Uterus (tissue), 2 donors: ENCODE data around the gene DOCK4.

ENCODE experiments used
- POLR2A ChIP-seq, 2 donors: fragments of 450-650 bp; IDR thresholded peaks; one replicate each; pipeline ENCODE4 v1.6.1; 2016; ENCODE audit warnings: antibody characterized with exemption in 2 of 2, mild to moderate bottlenecking in 1 of 2, moderate library complexity in 1 of 2
- TF ChIP-seq, protein P1 (sequence below), 4 experiments: fragments of 200-600 bp in 2 of 4; fragments of 450-650 bp in 2 of 4; sonication (generic) in 2 of 4; IDR thresholded peaks; one replicate each; pipeline ENCODE4 v1.5.1; 2016 to 2019; ENCODE audit warnings: antibody characterized with exemption in 4 of 4, mild to moderate bottlenecking in 2 of 4, moderate library complexity in 1 of 4

- TF ChIP-seq, protein P1, sequence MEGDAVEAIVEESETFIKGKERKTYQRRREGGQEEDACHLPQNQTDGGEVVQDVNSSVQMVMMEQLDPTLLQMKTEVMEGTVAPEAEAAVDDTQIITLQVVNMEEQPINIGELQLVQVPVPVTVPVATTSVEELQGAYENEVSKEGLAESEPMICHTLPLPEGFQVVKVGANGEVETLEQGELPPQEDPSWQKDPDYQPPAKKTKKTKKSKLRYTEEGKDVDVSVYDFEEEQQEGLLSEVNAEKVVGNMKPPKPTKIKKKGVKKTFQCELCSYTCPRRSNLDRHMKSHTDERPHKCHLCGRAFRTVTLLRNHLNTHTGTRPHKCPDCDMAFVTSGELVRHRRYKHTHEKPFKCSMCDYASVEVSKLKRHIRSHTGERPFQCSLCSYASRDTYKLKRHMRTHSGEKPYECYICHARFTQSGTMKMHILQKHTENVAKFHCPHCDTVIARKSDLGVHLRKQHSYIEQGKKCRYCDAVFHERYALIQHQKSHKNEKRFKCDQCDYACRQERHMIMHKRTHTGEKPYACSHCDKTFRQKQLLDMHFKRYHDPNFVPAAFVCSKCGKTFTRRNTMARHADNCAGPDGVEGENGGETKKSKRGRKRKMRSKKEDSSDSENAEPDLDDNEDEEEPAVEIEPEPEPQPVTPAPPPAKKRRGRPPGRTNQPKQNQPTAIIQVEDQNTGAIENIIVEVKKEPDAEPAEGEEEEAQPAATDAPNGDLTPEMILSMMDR (IDR thresholded peaks at IDR 0.05) = no peak
- TF ChIP-seq POLR2A (IDR thresholded peaks at IDR 0.05) = no peak
Observed at GRCh38 chr7:111820121-111820520, 386.1 kb downstream of the DOCK4 start.
